ENCODE data around the gene TMEM141. TPM values are rescaled to one million over a fixed set of nuclear protein-coding genes. Genes with fewer than 3 reads are reported as not detected.

TMEM141 gene
- 20.5 and 61.8 TPM in 2 replicates for total RNA-seq (2014; rRNA removed; shearing (Covaris generic); ENCODE audit: low replicate concordance)

DNA sequence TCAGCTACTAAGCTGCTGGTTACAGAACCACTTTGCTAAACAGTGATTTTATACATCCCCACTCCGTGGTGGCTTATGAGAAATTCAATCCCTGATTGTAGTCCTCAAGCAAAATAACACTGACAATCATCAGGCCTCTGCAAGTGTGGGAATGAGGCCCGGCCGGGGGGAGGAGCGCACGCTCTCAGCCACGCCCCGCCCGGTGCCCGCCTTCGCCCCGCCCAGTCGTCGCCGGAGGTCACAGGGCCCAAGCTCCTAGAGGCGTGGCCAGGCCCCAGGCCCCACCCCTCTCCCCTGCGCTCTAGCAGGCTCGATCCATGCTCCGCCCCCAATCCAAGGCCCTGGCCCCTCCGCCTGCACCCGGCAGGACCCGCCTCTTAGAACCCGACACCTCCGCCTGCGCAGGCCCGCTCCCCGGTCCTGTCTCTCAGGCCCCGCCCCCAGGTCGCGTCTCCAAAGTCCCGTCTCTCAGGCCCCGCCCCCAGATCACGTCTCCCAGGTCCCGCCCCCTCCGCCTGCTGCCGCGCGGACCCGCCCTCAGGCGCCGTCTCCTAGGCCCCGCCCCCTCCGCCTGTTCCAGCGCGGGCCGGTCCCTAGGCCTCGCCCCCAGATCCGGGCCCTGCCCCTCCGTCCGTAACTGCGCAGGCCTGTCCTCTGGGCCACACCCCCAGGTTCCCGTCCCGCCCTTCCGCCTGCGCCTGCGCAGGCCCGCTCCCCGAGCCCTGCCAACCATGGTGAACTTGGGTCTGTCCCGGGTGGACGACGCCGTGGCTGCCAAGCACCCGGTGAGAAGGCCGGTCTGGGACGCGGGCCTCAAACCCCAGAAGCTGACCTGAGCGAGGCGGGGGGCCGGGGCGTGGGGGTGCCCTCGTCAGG, at the start of gene TMEM141:
TMEM141 (plus strand) TSS at position 705 of the 876 bp plus-strand sequence; CDS start at position 732, 27 bp downstream.
- peak; percentile 100 for DNase-seq
- Histone ChIP-seq H3K4me2 (ENCODE audit: low read depth, low read length, poor library complexity, severe bottlenecking) (peak within 1 kb of the TSS; percentile 95), H3K9me3 (ENCODE audit: low read length) (no peaks in the 10 kb centered on the region), H3K27me3 (ENCODE audit: low read length) (no peaks in the 10 kb centered on the region), H3K4me3 (ENCODE audit: low read length) (peak within 1 kb of the TSS; percentile 88), H3K9me2 (replicated peaks; ENCODE audit: insufficient read depth, low read length) (no peaks in the 10 kb centered on the region), H3K79me2 (ENCODE audit: low read length) (peaks cover 3% of the 10 kb centered on the region; the same call in 1 of the 2 replicates), H3K4me1 (ENCODE audit: low read length) (peaks cover 51% of the 10 kb centered on the region), H4K20me1 (ENCODE audit: insufficient read depth, low read depth, low read length) (peaks cover 12% of the 10 kb centered on the region), H2AFZ (ENCODE audit: low read length) (peak within 1 kb of the TSS; percentile 80), H3K36me3 (ENCODE audit: insufficient read depth, low read length) (no peaks in the 10 kb centered on the region), H3K9ac (ENCODE audit: low read length) (peak within 1 kb of the TSS; percentile 93), H3K27ac (ENCODE audit: low read length) (peak within 1 kb of the TSS; percentile 65; the same call in 1 of the 2 replicates)

DNA sequence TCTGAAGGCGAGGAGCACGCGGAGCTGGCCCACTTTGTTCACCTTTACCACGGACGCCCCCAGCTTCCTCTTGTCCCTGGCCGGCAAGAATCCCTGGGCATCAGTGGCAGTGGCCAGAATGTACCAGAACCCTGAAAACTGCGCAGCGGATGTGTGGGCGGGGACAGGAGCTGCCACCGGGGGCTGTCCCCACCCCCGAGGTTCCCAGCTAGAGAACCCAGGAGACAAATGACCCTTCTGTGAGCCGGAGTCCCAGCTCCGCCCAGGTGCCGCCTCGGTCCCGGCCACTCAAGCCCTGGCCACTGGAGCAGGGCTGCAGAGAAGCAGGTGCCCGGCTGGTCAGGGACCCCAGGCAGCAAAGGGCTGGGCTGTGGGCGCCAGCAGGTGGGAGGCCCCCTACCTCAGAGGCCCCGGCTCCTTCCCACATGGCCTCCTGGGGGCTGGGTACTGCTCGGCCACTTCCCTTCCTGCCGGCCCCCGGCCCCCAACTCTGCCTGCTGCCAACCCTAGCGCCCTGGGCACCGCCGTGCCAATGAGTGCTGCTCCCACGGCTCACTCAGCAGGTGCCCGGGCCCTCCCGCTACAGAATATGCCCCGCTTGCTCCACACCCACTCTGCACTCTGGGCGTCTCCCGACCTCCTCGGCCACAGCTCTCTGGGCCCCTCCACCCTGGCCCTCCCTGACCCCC, 49.1 kb upstream of the TMEM141 start:
- H3K9ac ChIP-seq (ENCODE audit: low read length) = no peak overlapping the region
- H3K9me3 ChIP-seq (ENCODE audit: low read length) = no peaks in the 10 kb centered on the region
- H3K36me3 ChIP-seq (ENCODE audit: insufficient read depth, low read length) = no peaks in the 10 kb centered on the region
- H3K27me3 ChIP-seq (ENCODE audit: low read length) = no peaks in the 10 kb centered on the region
- H3K27ac ChIP-seq (ENCODE audit: low read length) = no peak overlapping the region
- no peaks in the 10 kb centered on the region for H3K79me2 ChIP-seq (ENCODE audit: low read length)
- H3K4me3 ChIP-seq (ENCODE audit: low read length) = no peak overlapping the region
- peaks cover 10% of the 10 kb centered on the region for H3K4me1 ChIP-seq (ENCODE audit: low read length)
- DNase-seq = no peak
- H3K4me2 ChIP-seq (ENCODE audit: low read depth, low read length, poor library complexity, severe bottlenecking) = no peak overlapping the region
- peaks cover 3% of the 10 kb centered on the region; the same call in 1 of the 2 replicates for H4K20me1 ChIP-seq (ENCODE audit: insufficient read depth, low read depth, low read length)
- no peak overlapping the region for H2AFZ ChIP-seq (ENCODE audit: low read length)
- no peaks in the 10 kb centered on the region for H3K9me2 ChIP-seq (replicated peaks; ENCODE audit: insufficient read depth, low read length)

- H3K79me2 ChIP-seq (ENCODE audit: low read length) = no peaks in the 10 kb centered on the region
- no peaks in the 10 kb centered on the region for H3K9me3 ChIP-seq (ENCODE audit: low read length)
- H2AFZ ChIP-seq (ENCODE audit: low read length) = no peak within 1 kb of the TSS
- no peak within 1 kb of the TSS for H3K4me2 ChIP-seq (ENCODE audit: low read depth, low read length, poor library complexity, severe bottlenecking)
- H3K36me3 ChIP-seq (ENCODE audit: insufficient read depth, low read length) = no peaks in the 10 kb centered on the region
- H3K4me1 ChIP-seq (ENCODE audit: low read length) = peaks cover 10% of the 10 kb centered on the region
- H4K20me1 ChIP-seq (ENCODE audit: insufficient read depth, low read depth, low read length) = peaks cover 3% of the 10 kb centered on the region; the same call in 1 of the 2 replicates
- no peak within 1 kb of the TSS for H3K27ac ChIP-seq (ENCODE audit: low read length)
- no peaks in the 10 kb centered on the region for H3K27me3 ChIP-seq (ENCODE audit: low read length)
- no peak within 1 kb of the TSS for H3K4me3 ChIP-seq (ENCODE audit: low read length)
- no peaks in the 10 kb centered on the region for H3K9me2 ChIP-seq (replicated peaks; ENCODE audit: insufficient read depth, low read length)
- H3K9ac ChIP-seq (ENCODE audit: low read length) = no peak within 1 kb of the TSS
- DNase-seq = no peak
Measured at GRCh38 chr9:136742591-136743391, 48.4 kb upstream of the TMEM141 start, which contains the start of gene LCN10. TSS of gene LCN10 (minus strand) at chr9:136742940. CDS start at chr9:136742903, 37 bp downstream.

DNA sequence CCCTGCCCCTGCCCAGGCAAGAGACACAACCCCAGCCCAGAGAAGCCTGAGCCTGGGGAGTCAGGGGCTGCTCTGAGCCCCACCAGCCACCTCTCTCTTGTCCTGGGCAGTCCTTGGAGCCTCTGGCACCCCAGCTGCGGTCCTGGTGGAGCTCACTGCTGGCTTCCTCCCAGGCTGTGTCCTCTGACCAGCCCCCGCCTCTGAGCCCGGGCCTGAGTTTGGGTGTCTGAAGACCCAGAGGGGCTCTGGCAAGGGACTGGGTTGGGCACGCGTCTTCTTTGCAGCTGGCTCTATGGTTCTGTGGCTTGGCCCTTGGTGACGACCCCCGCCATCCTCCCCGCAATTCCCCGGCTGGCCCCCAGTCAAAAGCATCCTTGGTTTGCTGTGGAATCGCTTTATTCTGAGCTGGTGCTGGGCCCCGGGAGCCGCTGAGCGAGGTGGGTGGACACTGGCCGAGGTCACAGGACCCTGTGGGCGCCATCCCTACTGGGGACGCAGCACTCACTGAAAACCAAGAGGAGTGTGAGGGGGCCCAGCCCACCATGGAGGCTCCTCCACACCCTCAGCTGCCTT, 47.4 kb upstream of the TMEM141 start:
- no peak for DNase-seq
- no peak overlapping the region for H3K4me2 ChIP-seq (ENCODE audit: low read depth, low read length, poor library complexity, severe bottlenecking)
- no peak overlapping the region for H3K27ac ChIP-seq (ENCODE audit: low read length)
- peaks cover 10% of the 10 kb centered on the region for H3K4me1 ChIP-seq (ENCODE audit: low read length)
- no peaks in the 10 kb centered on the region for H3K9me3 ChIP-seq (ENCODE audit: low read length)
- H3K36me3 ChIP-seq (ENCODE audit: insufficient read depth, low read length) = no peaks in the 10 kb centered on the region
- H4K20me1 ChIP-seq (ENCODE audit: insufficient read depth, low read depth, low read length) = peaks cover 3% of the 10 kb centered on the region; the same call in 1 of the 2 replicates
- no peak overlapping the region for H3K9ac ChIP-seq (ENCODE audit: low read length)
- H3K27me3 ChIP-seq (ENCODE audit: low read length) = no peaks in the 10 kb centered on the region
- no peak overlapping the region for H2AFZ ChIP-seq (ENCODE audit: low read length)
- no peak overlapping the region for H3K4me3 ChIP-seq (ENCODE audit: low read length)
- no peaks in the 10 kb centered on the region for H3K79me2 ChIP-seq (ENCODE audit: low read length)
- H3K9me2 ChIP-seq (replicated peaks; ENCODE audit: insufficient read depth, low read length) = no peaks in the 10 kb centered on the region

DNA sequence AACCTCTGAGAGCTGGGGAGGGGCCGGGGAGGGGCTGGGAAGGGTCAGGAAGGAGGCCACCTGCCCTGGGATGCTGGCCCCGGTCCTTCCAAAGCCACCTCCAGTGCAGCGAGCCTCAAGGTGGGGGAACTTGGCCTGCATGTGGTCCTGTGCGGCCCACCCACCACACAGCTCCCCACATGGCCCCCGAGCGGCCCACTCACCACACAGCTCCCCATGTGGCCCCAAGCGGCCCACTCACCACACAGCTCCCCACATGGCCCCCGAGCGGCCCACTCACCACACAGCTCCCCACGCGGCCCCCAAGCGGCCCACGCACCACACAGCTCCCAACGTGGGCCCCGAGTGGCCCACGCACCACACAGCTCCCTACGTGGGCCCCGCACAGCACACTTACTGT, 46.4 kb upstream of the TMEM141 start:
- no peak overlapping the region for H3K4me3 ChIP-seq (ENCODE audit: low read length)
- no peak overlapping the region for H3K27ac ChIP-seq (ENCODE audit: low read length)
- no peaks in the 10 kb centered on the region for H3K9me2 ChIP-seq (replicated peaks; ENCODE audit: insufficient read depth, low read length)
- no peaks in the 10 kb centered on the region for H3K9me3 ChIP-seq (ENCODE audit: low read length)
- H3K4me1 ChIP-seq (ENCODE audit: low read length) = peaks cover 10% of the 10 kb centered on the region
- no peak for DNase-seq
- H3K27me3 ChIP-seq (ENCODE audit: low read length) = no peaks in the 10 kb centered on the region
- no peak overlapping the region for H3K4me2 ChIP-seq (ENCODE audit: low read depth, low read length, poor library complexity, severe bottlenecking)
- H3K79me2 ChIP-seq (ENCODE audit: low read length) = no peaks in the 10 kb centered on the region
- H3K9ac ChIP-seq (ENCODE audit: low read length) = no peak overlapping the region
- H2AFZ ChIP-seq (ENCODE audit: low read length) = no peak overlapping the region
- H4K20me1 ChIP-seq (ENCODE audit: insufficient read depth, low read depth, low read length) = peaks cover 3% of the 10 kb centered on the region; the same call in 1 of the 2 replicates
- no peaks in the 10 kb centered on the region for H3K36me3 ChIP-seq (ENCODE audit: insufficient read depth, low read length)

DNA sequence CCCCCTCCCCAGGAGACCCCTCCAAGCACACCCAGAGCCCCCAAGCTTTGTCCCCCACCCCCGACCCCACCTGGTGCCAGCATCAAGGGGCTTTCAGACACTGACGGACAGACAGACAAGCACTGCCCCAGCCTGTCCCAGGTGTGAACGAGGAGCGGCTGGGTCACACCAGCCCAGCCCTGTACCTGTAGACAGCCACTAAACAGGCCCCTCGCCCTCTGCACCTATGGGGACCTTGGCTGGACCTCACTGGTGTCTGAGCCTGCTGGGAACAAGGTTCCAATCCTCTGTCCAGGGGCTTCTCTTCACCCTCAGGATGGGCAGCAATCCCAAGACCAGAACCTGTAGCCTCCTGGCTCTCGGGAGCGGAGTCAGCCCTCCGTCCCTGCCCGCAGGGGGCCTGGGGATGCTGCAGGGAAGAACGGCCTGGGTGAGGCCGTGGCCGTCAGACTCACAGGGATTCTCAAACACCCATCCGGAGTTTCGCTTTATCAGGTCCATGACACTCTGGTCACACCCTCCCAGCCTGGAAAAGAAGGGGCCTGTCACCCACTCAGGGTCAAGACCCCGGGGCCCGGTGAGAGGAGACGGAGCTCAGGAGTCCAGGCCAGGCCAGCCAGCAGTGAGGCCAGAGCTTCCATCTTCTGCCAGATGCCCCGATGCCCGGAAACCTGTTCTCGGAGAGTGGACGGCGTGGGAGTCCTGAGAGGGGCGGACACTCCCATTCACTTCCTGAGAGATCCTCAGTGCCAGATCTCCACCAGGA, 45.6 kb upstream of the TMEM141 start:
- Histone ChIP-seq H3K79me2 (ENCODE audit: low read length) (no peaks in the 10 kb centered on the region), H3K9me2 (replicated peaks; ENCODE audit: insufficient read depth, low read length) (no peaks in the 10 kb centered on the region), H3K36me3 (ENCODE audit: insufficient read depth, low read length) (no peaks in the 10 kb centered on the region), H4K20me1 (ENCODE audit: insufficient read depth, low read depth, low read length) (peaks cover 3% of the 10 kb centered on the region; the same call in 1 of the 2 replicates), H3K4me2 (ENCODE audit: low read depth, low read length, poor library complexity, severe bottlenecking) (no peak overlapping the region), H2AFZ (ENCODE audit: low read length) (no peak overlapping the region), H3K4me1 (ENCODE audit: low read length) (peaks cover 10% of the 10 kb centered on the region), H3K9me3 (ENCODE audit: low read length) (no peaks in the 10 kb centered on the region), H3K9ac (ENCODE audit: low read length) (no peak overlapping the region), H3K4me3 (ENCODE audit: low read length) (no peak overlapping the region), H3K27me3 (ENCODE audit: low read length) (no peaks in the 10 kb centered on the region), H3K27ac (ENCODE audit: low read length) (no peak overlapping the region)
- DNase-seq = no peak

DNA sequence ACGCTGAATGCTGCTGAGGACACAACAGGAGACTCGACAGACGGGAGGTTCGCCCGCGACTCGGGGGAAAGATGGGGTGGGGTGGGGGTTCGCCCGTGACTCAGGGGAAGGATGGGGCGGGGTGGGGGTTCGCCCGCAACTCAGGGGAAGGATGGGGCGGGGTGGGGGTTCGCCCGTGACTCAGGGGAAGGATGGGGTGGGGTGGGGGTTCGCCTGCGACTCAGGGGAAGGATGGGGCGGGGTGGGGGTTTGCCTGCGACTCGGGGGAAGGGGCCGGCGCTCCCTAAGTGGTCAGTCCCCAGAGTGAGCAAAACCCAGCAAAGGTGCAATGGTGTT, 45.0 kb upstream of the TMEM141 start:
- H3K9me2 ChIP-seq (replicated peaks; ENCODE audit: insufficient read depth, low read length) = no peaks in the 10 kb centered on the region
- H2AFZ ChIP-seq (ENCODE audit: low read length) = no peak overlapping the region
- no peak overlapping the region for H3K27ac ChIP-seq (ENCODE audit: low read length)
- no peaks in the 10 kb centered on the region for H3K79me2 ChIP-seq (ENCODE audit: low read length)
- no peak overlapping the region for H3K4me2 ChIP-seq (ENCODE audit: low read depth, low read length, poor library complexity, severe bottlenecking)
- H4K20me1 ChIP-seq (ENCODE audit: insufficient read depth, low read depth, low read length) = peaks cover 3% of the 10 kb centered on the region; the same call in 1 of the 2 replicates
- no peaks in the 10 kb centered on the region; the same call in 1 of the 2 replicates for H3K27me3 ChIP-seq (ENCODE audit: low read length)
- H3K9me3 ChIP-seq (ENCODE audit: low read length) = peaks cover under 1% of the 10 kb centered on the region; the same call in 1 of the 2 replicates
- H3K9ac ChIP-seq (ENCODE audit: low read length) = no peak overlapping the region
- no peak overlapping the region for H3K4me3 ChIP-seq (ENCODE audit: low read length)
- no peak for DNase-seq
- peaks cover 9% of the 10 kb centered on the region for H3K4me1 ChIP-seq (ENCODE audit: low read length)
- no peaks in the 10 kb centered on the region for H3K36me3 ChIP-seq (ENCODE audit: insufficient read depth, low read length)
